Measurements from ENCODE around the gene ZNF443. TPM values are rescaled to one million over a fixed set of nuclear protein-coding genes. Genes with fewer than 3 reads are reported as not detected.

The ZNF443 gene
- total RNA-seq, result 3.7 and 4.5 TPM in 2 replicates

DNA sequence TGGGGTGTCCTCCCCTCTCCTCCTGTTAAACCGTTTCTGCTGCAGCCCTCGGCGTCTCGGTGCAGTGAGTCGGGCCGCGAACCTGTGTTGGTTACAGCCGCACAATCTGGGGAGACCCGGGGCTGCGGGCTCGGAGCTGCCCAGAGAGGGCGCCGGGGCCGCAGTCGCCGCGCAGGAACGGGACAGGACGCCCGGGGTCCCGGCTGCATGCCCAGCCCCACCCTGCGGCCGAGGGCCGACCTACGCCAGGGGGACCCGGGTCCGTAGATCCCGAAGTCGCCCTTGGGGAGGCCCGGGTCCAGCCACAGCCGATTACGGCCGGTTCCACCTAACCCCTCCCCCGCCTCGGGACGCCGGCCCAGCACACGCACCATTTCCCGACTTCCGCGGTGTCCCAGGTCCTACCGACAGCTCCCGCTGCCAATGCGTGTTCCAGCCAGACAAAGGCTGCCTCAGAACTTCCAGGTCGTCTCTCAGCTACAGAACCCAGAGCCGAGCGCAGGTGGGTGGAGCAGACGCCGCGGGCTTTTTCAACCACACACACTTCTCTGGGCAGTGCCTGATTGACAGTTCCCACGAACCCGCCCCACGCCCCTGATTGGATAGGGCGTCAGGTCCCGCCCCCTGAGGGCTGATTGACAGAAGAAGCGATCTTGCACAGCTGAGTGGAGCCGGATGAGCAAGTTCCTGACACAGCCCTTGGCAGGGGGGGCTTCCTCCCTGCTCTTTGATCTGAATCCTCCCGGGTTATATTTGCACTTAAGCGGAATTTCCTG is at the start of gene ZNF443:
Gene ZNF443, minus strand, starts transcription at position 481 of the 776 bp plus-strand sequence. Its CDS starts 107 bp downstream, at position 374.

DNA sequence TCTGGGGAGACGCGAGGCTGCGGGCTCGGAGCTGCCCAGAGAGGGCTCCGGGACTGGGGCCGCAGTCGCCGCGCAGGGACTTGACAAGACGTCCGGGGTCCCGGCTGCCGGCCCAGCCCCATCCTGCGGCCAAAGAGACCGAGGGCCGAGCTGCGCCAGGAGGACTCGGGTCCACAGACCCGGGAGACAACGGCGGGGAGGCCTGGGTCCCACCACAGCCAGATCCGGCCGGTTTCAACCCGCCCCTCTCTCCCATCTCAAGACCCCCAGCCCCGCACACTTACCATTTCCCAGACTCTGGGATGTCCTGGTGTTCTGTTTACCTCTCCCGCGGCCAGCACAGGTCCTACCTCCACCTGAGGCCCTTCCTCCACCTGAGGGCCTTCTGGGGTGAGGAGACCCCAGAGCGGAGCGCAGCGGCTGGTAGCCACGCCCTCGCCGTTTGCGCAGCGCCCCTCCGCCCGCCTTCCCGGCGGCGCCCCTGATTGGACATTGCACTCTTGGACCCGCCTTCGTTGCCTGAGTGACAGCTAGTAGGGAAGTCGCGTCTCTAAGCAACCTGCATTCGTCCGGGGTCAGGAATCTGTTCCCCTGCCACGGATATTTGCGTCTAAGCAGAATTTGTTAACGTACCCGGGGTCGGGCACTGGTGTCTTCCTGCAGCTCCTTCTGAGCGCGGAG is 43.7 kb upstream of the ZNF443 start, which contains the start of gene ZNF709:
Gene ZNF709, minus strand, starts transcription at position 446 of the 681 bp plus-strand sequence. Its CDS starts 159 bp downstream, at position 287.

DNA sequence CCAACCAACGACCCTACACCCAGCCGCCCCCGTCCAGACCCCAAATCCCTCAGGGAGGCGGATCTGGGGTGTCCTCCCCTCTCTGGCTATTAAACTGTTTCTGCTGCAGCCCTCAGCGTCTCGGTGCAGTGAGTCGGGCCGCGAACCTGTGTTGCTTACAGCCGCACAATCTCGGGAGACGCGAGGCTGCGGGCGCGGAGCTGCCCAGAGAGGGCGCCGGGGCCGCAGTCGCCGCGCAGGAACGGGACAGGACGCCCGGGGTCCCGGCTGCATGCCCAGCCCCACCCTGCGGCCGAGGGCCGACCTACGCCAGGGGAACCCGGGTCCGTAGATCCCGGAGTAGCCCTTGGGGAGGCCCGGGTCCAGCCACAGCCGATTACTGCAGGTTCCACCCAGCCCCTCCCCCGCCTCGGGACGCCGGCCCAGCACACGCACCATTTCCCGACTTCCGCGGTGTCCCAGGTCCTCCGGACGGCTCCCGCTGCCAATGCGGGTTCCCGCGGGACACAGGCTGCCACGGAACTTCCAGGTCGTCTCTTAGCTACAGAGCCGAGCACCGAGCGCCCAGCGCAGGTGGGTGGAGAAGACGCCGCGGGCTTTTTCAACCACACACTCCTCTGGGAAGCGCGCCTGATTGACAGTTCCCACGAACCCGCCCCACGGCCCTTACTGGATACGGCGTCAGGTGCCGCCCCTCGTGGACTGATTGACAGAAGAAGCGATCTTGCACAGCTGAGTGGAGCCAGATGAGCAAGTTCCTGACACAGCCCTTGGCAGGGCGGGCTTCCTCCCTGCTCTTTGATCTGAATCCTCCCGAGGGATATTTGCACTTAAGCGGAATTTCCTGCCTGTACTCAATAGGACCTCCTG is 40.0 kb downstream of the ZNF443 start, which contains the start of gene ZNF799:
Gene ZNF799, minus strand, starts transcription at position 639 of the 870 bp plus-strand sequence. Its CDS starts 201 bp downstream, at position 438.

Other genes starting within 250 kb of the ZNF443 start
- gene ZNF44, start 146.1 kb downstream of the ZNF443 start, total RNA-seq, result 5.0 and 6.9 TPM in 2 replicates
- gene ZNF563, start 107.4 kb downstream of the ZNF443 start, total RNA-seq, result 0.45 and 2.1 TPM in 2 replicates
- 0.81 and 1.8 TPM in 2 replicates for gene ZNF442, start 75.3 kb downstream of the ZNF443 start, total RNA-seq
- gene ZNF799, start 39.8 kb downstream of the ZNF443 start, total RNA-seq, result 3.7 and 4.4 TPM in 2 replicates
- 2.6 and 3.6 TPM in 2 replicates for gene ZNF709, start 43.8 kb upstream of the ZNF443 start, total RNA-seq
- 7.4 and 8.1 TPM in 2 replicates for gene ZNF564, start 110.5 kb upstream of the ZNF443 start, total RNA-seq
- gene ZNF490, start 169.8 kb upstream of the ZNF443 start, total RNA-seq, result 5.5 and 7.1 TPM in 2 replicates
- gene ZNF791, start 169.9 kb upstream of the ZNF443 start, total RNA-seq, result 13.1 and 13.3 TPM in 2 replicates
- 26.6 and 33.1 TPM in 2 replicates for gene MAN2B1, start 225.7 kb upstream of the ZNF443 start, total RNA-seq
- gene WDR83, start 225.8 kb upstream of the ZNF443 start, total RNA-seq, result 9.5 and 11.8 TPM in 2 replicates
- gene DHPS, start 240.9 kb upstream of the ZNF443 start, total RNA-seq, result 47.1 and 64.1 TPM in 2 replicates
- not detected in 2 replicates for gene GNG14, start 247.0 kb upstream of the ZNF443 start, total RNA-seq

Data from endothelial cell of coronary artery (primary cell).